ENCODE measurements around the gene FARSA. TPM values are rescaled to one million over a fixed set of nuclear protein-coding genes. Genes with fewer than 3 reads are reported as not detected.
A peak's percentile ranks its signal among the peaks of the same experiment; 100 is the strongest.
"Not testable (repeated sequence)": the region's sequence is repeated elsewhere in the genome, so short reads cannot be mapped to it uniquely, and the experiment has no call there.

Gene FARSA
- total and polyA plus RNA-seq, 2 donors (not counting 1 experiment from before 2014, with no cell fraction given): 26.4 to 50.1 TPM

DNA sequence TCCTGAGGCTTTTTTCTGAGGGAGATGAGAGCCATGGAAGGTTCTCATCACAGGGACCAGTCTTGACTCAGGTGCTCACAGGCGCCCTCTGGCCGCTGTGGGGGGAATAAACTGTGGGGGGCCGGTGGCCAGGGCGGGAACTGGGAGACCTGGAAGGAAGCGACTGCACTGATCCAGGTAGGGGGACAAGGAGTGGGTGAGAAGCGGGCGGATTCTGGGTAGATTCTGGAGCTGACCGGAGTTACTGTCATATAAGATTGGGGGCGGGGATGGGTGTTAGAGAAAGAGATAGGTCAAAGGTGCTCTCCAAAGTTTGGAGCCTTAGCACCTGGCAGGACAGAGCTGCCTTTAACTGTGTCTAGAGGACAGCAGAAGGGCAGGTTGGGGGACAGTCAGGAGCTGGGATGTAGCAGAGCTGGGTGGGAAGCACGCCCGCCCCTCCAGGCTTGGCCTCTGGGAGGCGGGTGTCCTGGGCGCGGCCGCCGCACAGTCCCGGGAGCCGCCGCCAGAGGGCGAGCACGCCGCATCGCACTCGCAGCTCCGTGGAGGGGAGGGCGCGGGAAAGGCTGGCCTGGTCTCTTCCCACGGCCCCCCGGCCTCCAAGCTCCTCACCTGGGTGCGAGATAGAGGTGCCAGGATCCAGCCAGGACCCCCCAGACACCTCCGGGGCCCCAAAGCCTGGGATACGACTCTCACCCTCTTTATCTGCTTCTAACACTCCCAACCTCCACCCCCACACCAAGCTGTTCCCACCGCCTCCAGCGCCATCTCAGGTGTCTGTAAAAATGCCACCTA, 31.7 kb upstream of the FARSA start:
- TF ChIP-seq, protein P1, sequence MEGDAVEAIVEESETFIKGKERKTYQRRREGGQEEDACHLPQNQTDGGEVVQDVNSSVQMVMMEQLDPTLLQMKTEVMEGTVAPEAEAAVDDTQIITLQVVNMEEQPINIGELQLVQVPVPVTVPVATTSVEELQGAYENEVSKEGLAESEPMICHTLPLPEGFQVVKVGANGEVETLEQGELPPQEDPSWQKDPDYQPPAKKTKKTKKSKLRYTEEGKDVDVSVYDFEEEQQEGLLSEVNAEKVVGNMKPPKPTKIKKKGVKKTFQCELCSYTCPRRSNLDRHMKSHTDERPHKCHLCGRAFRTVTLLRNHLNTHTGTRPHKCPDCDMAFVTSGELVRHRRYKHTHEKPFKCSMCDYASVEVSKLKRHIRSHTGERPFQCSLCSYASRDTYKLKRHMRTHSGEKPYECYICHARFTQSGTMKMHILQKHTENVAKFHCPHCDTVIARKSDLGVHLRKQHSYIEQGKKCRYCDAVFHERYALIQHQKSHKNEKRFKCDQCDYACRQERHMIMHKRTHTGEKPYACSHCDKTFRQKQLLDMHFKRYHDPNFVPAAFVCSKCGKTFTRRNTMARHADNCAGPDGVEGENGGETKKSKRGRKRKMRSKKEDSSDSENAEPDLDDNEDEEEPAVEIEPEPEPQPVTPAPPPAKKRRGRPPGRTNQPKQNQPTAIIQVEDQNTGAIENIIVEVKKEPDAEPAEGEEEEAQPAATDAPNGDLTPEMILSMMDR (IDR thresholded peaks at IDR 0.05): peak; percentile 92
- no peak for TF ChIP-seq EZH2 (IDR thresholded peaks at IDR 0.05; ENCODE audit: borderline replicate concordance, insufficient read depth, low read depth, low read length, poor library complexity, severe bottlenecking)
- Mint-ChIP-seq H3K4me3 (peak overlapping the region; percentile 98), H3K27me3 (peaks cover under 1% of the 10 kb centered on the region), H3K9me3 (ENCODE audit: insufficient read depth) (no peaks in the 10 kb centered on the region), H3K27ac (peak overlapping the region; percentile 89), H3K4me1 (peaks cover 6% of the 10 kb centered on the region)
- ATAC-seq (ENCODE audit: low read depth) (peak; percentile 96), DNase-seq (peak; percentile 89)
- POLR2A ChIA-PET: interaction anchor here (0.6 to 1.6 kb wide), 5 partner anchors 12 to 316 kb away, joined by 3 to 10 read pairs (median 9); no protein-coding TSS in a partner anchor
- Histone ChIP-seq H3K9me3 (ENCODE audit: control extremely low read depth in 1 of 3, control insufficient read depth in 2 of 3, insufficient read depth in 1 of 3, low read length in 2 of 3) (no peaks in the 10 kb centered on the region), H2AFZ (ENCODE audit: insufficient read depth, low read depth, low read length, poor library complexity, severe bottlenecking) (peak overlapping the region; percentile 82), H3K27ac (ENCODE audit: low read length in 2 of 2) (no peak overlapping the region), H3K4me2 (replicated peaks; ENCODE audit: low read depth, low read length, poor library complexity, severe bottlenecking) (peak overlapping the region; percentile 96), H3K9ac (ENCODE audit: low read length) (peak overlapping the region; percentile 64), H3K79me2 (ENCODE audit: control insufficient read depth, insufficient read depth, low read length) (no peaks in the 10 kb centered on the region), H4K20me1 (ENCODE audit: control insufficient read depth, insufficient read depth, low read length, poor library complexity, severe bottlenecking) (no peaks in the 10 kb centered on the region), H3K36me3 (replicated peaks in 1 of 2; ENCODE audit: control extremely low read depth in 1 of 2, control insufficient read depth in 1 of 2, extremely low read depth in 1 of 2, insufficient read depth in 2 of 2, low read length in 1 of 2) (no peaks in the 10 kb centered on the region), H3K27me3 (replicated peaks in 1 of 4; ENCODE audit: control extremely low read depth in 1 of 4, control insufficient read depth in 3 of 4, insufficient read depth in 4 of 4, low read length in 3 of 4) (no peaks in the 10 kb centered on the region), H3K4me3 (ENCODE audit: control extremely low read depth in 1 of 5, extremely low read depth in 1 of 5, insufficient read depth in 1 of 5, low read depth in 2 of 5, low read length in 4 of 5) (peak overlapping the region in 4 of 5 experiments; percentile 30 to 65 (median 58)), H3K4me1 (ENCODE audit: control insufficient read depth in 2 of 2, insufficient read depth in 2 of 2, low read length in 2 of 2) (peaks cover 4 to 10% of the 10 kb centered on the region in 2 donors)
- WGBS (ENCODE audit: insufficient coverage): under 1% methylated on average over 32 of the region's 34 CpGs
- CTCF ChIA-PET: interaction anchor here (0.6 to 5.4 kb wide), 61 partner anchors 9 to 1718 kb away, joined by 3 to 75 read pairs (median 5); partner anchors contain the start of genes CALR, DNASE2, FARSA and GADD45GIP1
- intact Hi-C loops (cut with micrococcal nuclease): loop anchor here (1.0 kb wide), 5 partner anchors 8 to 80 kb away; partner anchors contain the start of genes CALR, GADD45GIP1 and SYCE2

DNA sequence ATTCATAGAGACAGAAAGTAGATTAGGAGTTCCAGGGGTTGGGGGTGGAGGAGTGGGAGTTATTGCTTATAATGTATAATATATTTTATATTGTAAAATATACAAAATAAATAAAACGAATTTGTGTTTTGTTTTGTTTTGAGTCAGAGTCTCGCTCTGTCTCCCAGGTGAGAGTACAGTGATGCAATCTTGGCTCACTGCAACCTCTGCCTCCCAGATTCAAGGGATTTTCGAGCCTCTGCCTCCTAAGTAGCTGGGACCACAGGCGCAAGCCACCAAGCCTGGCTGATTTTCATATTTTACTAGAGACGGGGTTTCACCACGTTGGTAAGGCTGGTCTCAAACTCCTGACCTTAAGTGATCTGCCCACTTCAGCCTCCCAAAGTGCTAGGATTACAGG, 26.0 kb upstream of the FARSA start:
- Mint-ChIP-seq H3K4me1 (peaks cover 24% of the 10 kb centered on the region), H3K27me3 (peaks cover 2% of the 10 kb centered on the region), H3K27ac (no peak overlapping the region), H3K4me3 (no peak overlapping the region), H3K9me3 (ENCODE audit: insufficient read depth) (no peaks in the 10 kb centered on the region)
- DNase-seq: no peak
- TF ChIP-seq EZH2 (IDR thresholded peaks at IDR 0.05; ENCODE audit: borderline replicate concordance, insufficient read depth, low read depth, low read length, poor library complexity, severe bottlenecking): no peak
- intact Hi-C loops (cut with micrococcal nuclease): no loop called here
- peaks cover 18 to 28% of the 10 kb centered on the region in 2 donors for H3K4me1 ChIP-seq (ENCODE audit: control insufficient read depth in 2 of 2, insufficient read depth in 2 of 2, low read length in 2 of 2)
- peaks cover 7% of the 10 kb centered on the region for H4K20me1 ChIP-seq (ENCODE audit: control insufficient read depth, insufficient read depth, low read length, poor library complexity, severe bottlenecking)
- H3K4me3 ChIP-seq (ENCODE audit: control extremely low read depth in 1 of 5, extremely low read depth in 1 of 5, insufficient read depth in 1 of 5, low read depth in 2 of 5, low read length in 4 of 5): no peak overlapping the region
- WGBS (ENCODE audit: insufficient coverage): 62% methylated on average over 5 of the region's 6 CpGs
- no peak overlapping the region for H3K9ac ChIP-seq (ENCODE audit: low read length)
- no peak overlapping the region for H3K27ac ChIP-seq (ENCODE audit: low read length in 2 of 2)
- no peaks in the 10 kb centered on the region for H3K9me3 ChIP-seq (ENCODE audit: control extremely low read depth in 1 of 3, control insufficient read depth in 2 of 3, insufficient read depth in 1 of 3, low read length in 2 of 3)
- ATAC-seq (ENCODE audit: low read depth): no peak
- no peaks in the 10 kb centered on the region for H3K27me3 ChIP-seq (replicated peaks in 1 of 4; ENCODE audit: control extremely low read depth in 1 of 4, control insufficient read depth in 3 of 4, insufficient read depth in 4 of 4, low read length in 3 of 4)
- H3K79me2 ChIP-seq (ENCODE audit: control insufficient read depth, insufficient read depth, low read length): peaks cover 4% of the 10 kb centered on the region
- peaks cover under 1 to 3% of the 10 kb centered on the region in 2 experiments for H3K36me3 ChIP-seq (replicated peaks in 1 of 2; ENCODE audit: control extremely low read depth in 1 of 2, control insufficient read depth in 1 of 2, extremely low read depth in 1 of 2, insufficient read depth in 2 of 2, low read length in 1 of 2)
- H2AFZ ChIP-seq (ENCODE audit: insufficient read depth, low read depth, low read length, poor library complexity, severe bottlenecking): no peak overlapping the region
- POLR2A ChIA-PET: interaction anchor here (0.7 kb wide), 1 partner anchor 877 kb away, joined by 3 read pairs; no protein-coding TSS in a partner anchor
- CTCF ChIA-PET: interaction anchor here (1.7 kb wide), 1 partner anchor 20 kb away, joined by 3 read pairs; no protein-coding TSS in a partner anchor
- no peak overlapping the region for H3K4me2 ChIP-seq (replicated peaks; ENCODE audit: low read depth, low read length, poor library complexity, severe bottlenecking)

DNA sequence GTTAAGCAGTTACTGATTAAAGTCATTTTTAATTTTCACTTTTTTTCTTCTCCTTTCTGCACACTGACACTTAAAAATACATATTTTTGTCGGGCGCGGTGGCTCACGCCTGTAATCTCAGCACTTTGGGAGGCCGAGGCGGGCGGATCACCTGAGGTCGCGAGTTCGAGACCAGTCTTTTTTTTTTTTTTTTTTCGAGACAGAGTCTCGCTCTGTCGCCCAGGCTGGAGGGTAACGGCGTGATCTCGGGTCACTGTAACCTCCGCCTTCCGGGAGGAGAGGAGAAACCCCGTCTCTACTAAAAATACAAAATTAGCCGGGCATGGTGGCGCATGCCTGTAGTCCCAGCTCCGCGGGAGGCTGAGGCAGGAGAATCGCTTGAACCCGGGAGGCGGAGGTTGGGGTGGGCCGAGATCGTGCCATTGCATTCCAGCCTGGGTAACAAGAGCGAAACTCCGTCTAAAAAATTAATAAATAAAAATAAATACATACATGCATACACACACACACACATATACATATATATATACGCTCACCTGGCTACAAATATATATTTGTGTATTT, 24.0 kb upstream of the FARSA start:
- peak overlapping the region; percentile 82 for H3K4me2 ChIP-seq (replicated peaks; ENCODE audit: low read depth, low read length, poor library complexity, severe bottlenecking)
- H3K4me3 ChIP-seq (ENCODE audit: control extremely low read depth in 1 of 5, extremely low read depth in 1 of 5, insufficient read depth in 1 of 5, low read depth in 2 of 5, low read length in 4 of 5): peak overlapping the region; percentile 60 to 83 (median 65)
- WGBS (ENCODE audit: insufficient coverage): 44% methylated on average over 8 of the region's 31 CpGs
- H3K79me2 ChIP-seq (ENCODE audit: control insufficient read depth, insufficient read depth, low read length); H3K9me3 ChIP-seq (ENCODE audit: control extremely low read depth in 1 of 3, control insufficient read depth in 2 of 3, insufficient read depth in 1 of 3, low read length in 2 of 3); H3K27me3 ChIP-seq (replicated peaks in 1 of 4; ENCODE audit: control extremely low read depth in 1 of 4, control insufficient read depth in 3 of 4, insufficient read depth in 4 of 4, low read length in 3 of 4); H3K9me3 Mint-ChIP-seq (ENCODE audit: insufficient read depth); DNase-seq; H3K27me3 Mint-ChIP-seq: not testable (repeated sequence)
- H2AFZ ChIP-seq (ENCODE audit: insufficient read depth, low read depth, low read length, poor library complexity, severe bottlenecking): peak overlapping the region; percentile 98
- peak; percentile 35 for ATAC-seq (ENCODE audit: low read depth)
- H3K4me1 ChIP-seq (ENCODE audit: control insufficient read depth in 2 of 2, insufficient read depth in 2 of 2, low read length in 2 of 2): peaks cover 21 to 36% of the 10 kb centered on the region in 2 donors
- peak overlapping the region; percentile 95 for H3K27ac Mint-ChIP-seq
- intact Hi-C loops (cut with micrococcal nuclease): loop anchor here (1.0 to 2.0 kb wide), 3 partner anchors 8 to 19 kb away; partner anchors contain the start of genes CALR and RAD23A
- H3K4me3 Mint-ChIP-seq: peak overlapping the region; percentile 91
- POLR2A ChIA-PET: interaction anchor here (0.6 to 0.7 kb wide), 2 partner anchors 66 to 307 kb away, joined by 3 to 14 read pairs; no protein-coding TSS in a partner anchor
- H3K4me1 Mint-ChIP-seq: peaks cover 30% of the 10 kb centered on the region
- peak overlapping the region; percentile 74 for H3K9ac ChIP-seq (ENCODE audit: low read length)
- CTCF ChIA-PET: interaction anchor here (1.1 to 2.5 kb wide), 2 partner anchors 8 to 11 kb away, joined by 3 to 20 read pairs; partner anchors contain the start of gene RAD23A
- H4K20me1 ChIP-seq (ENCODE audit: control insufficient read depth, insufficient read depth, low read length, poor library complexity, severe bottlenecking): peaks cover 19% of the 10 kb centered on the region
- H3K36me3 ChIP-seq (replicated peaks in 1 of 2; ENCODE audit: control extremely low read depth in 1 of 2, control insufficient read depth in 1 of 2, extremely low read depth in 1 of 2, insufficient read depth in 2 of 2, low read length in 1 of 2): peaks cover 5 to 19% of the 10 kb centered on the region in 2 experiments
- peak overlapping the region; percentile 75 to 90 for H3K27ac ChIP-seq (ENCODE audit: low read length in 2 of 2)

Measured in B cell (primary cell).